Measurements from ENCODE around the gene DCT. TPM values are rescaled to one million over a fixed set of nuclear protein-coding genes. Genes with fewer than 3 reads are reported as not detected.

The DCT gene
- total RNA-seq, 1 experiment from 2014 or later, result 0.12 TPM

DNA sequence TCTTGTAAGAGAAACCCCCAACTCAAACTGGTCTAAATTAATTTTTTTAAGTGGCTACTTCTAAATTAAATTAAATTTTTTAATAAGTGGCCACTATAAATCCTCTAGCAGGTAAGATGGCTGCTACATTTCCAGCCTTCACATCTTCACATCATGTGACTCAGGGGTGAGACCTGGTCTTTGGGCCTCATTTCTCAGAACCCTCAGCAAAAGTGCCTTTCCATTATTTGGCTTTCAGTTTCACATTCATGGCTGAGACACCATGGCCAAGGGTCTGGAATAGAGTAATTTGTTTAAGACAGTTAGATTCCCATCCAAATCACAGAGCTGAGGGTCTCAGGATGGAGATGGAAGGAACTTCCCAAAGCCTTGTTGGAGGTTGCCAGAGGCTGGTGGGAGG, 47.5 kb downstream of the DCT start (continued):
- TF ChIP-seq, protein P1, sequence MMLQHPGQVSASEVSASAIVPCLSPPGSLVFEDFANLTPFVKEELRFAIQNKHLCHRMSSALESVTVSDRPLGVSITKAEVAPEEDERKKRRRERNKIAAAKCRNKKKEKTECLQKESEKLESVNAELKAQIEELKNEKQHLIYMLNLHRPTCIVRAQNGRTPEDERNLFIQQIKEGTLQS (IDR thresholded peaks at IDR 0.05), result no peak
- TF ChIP-seq JUND (IDR thresholded peaks at IDR 0.05) (no peak), CEBPB (IDR thresholded peaks at IDR 0.05; ENCODE audit: low read depth) (no peak), SP1 (IDR thresholded peaks at IDR 0.05; ENCODE audit: low read depth) (no peak), EGR1 (IDR thresholded peaks at IDR 0.05; ENCODE audit: low read depth) (no peak), ELF1 (IDR thresholded peaks at IDR 0.05; ENCODE audit: borderline replicate concordance, low read depth) (no peak)

DNA sequence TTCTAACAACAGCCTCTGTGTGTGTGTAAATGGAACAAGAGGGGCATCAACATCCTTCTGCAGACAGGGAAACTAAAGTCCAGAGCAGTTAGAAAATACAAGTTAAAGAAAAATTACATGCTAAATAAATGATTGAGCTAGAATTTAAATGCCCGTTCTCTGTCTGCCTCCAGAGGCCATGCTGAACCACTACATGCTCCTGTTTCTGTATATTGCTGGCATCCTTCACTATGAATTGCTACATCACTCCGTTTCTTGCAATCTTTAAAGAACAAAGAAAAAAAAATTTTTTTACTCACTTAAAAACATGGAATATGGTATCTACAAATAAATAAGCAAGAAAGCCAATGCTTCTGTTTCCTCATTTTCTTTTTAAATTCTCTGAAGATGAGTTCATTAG, 47.9 kb downstream of the DCT start:
- Histone ChIP-seq H3K36me3 (ENCODE audit: control insufficient read depth in 1 of 2, insufficient read depth in 2 of 2, low read length in 2 of 2) (no peaks in the 10 kb centered on the region), H3K27ac (ENCODE audit: low read depth, low read length) (no peak overlapping the region), H3K9me3 (ENCODE audit: control insufficient read depth in 1 of 2, insufficient read depth in 1 of 2, low read depth in 1 of 2, low read length in 2 of 2) (no peaks in the 10 kb centered on the region), H3K9me2 (ENCODE audit: insufficient read depth) (no peaks in the 10 kb centered on the region), H3K4me2 (ENCODE audit: low read length) (no peak overlapping the region), H4K20me1 (ENCODE audit: insufficient read depth) (no peaks in the 10 kb centered on the region), H3K4me3 (replicated peaks in 1 of 2; ENCODE audit: low read depth in 1 of 2, low read length in 2 of 2) (no peak overlapping the region), H2AFZ (ENCODE audit: low read depth, low read length, poor library complexity, severe bottlenecking) (no peak overlapping the region), H3K9ac (ENCODE audit: low read length) (no peak overlapping the region), H3K79me2 (ENCODE audit: insufficient read depth, low read length) (no peaks in the 10 kb centered on the region), H3K4me1 (ENCODE audit: control insufficient read depth in 1 of 2, insufficient read depth in 2 of 2, low read length in 2 of 2) (no peaks in the 10 kb centered on the region), H3K27me3 (ENCODE audit: insufficient read depth, low read length) (no peaks in the 10 kb centered on the region)
- DNase-seq (ENCODE audit: low read depth, low spot score) (no peak), ATAC-seq (no peak)
- RAD21 ChIA-PET (ENCODE audit: low non-redundant PET in 1 of 2, low total read pairs in 2 of 2, uncharacterized antibody in 2 of 2, unreplicated experiment in 2 of 2), result interaction anchor here in 1 of 2 experiments (0.6 kb wide), 1 partner anchor 281 kb away, joined by 3 read pairs; no protein-coding TSS in a partner anchor
- POLR2A ChIA-PET, result no interaction called here
- TF ChIP-seq, protein P2, sequence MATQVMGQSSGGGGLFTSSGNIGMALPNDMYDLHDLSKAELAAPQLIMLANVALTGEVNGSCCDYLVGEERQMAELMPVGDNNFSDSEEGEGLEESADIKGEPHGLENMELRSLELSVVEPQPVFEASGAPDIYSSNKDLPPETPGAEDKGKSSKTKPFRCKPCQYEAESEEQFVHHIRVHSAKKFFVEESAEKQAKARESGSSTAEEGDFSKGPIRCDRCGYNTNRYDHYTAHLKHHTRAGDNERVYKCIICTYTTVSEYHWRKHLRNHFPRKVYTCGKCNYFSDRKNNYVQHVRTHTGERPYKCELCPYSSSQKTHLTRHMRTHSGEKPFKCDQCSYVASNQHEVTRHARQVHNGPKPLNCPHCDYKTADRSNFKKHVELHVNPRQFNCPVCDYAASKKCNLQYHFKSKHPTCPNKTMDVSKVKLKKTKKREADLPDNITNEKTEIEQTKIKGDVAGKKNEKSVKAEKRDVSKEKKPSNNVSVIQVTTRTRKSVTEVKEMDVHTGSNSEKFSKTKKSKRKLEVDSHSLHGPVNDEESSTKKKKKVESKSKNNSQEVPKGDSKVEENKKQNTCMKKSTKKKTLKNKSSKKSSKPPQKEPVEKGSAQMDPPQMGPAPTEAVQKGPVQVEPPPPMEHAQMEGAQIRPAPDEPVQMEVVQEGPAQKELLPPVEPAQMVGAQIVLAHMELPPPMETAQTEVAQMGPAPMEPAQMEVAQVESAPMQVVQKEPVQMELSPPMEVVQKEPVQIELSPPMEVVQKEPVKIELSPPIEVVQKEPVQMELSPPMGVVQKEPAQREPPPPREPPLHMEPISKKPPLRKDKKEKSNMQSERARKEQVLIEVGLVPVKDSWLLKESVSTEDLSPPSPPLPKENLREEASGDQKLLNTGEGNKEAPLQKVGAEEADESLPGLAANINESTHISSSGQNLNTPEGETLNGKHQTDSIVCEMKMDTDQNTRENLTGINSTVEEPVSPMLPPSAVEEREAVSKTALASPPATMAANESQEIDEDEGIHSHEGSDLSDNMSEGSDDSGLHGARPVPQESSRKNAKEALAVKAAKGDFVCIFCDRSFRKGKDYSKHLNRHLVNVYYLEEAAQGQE (IDR thresholded peaks at IDR 0.05; ENCODE audit: low read depth), result no peak
- no peak for TF ChIP-seq SRF (IDR thresholded peaks at IDR 0.05; ENCODE audit: low read depth)
- TF ChIP-seq FOSL1 (IDR thresholded peaks at IDR 0.05; ENCODE audit: low read depth), result no peak
- TF ChIP-seq EGR1 (IDR thresholded peaks at IDR 0.05; ENCODE audit: low read depth), result no peak
- TF ChIP-seq ELF1 (IDR thresholded peaks at IDR 0.05; ENCODE audit: borderline replicate concordance, low read depth), result no peak
- TF ChIP-seq SIN3A (IDR thresholded peaks at IDR 0.05; ENCODE audit: low read depth), result no peak
- TF ChIP-seq EZH2phosphoT487 (IDR thresholded peaks at IDR 0.05; ENCODE audit: borderline replicate concordance), result no peak
- TF ChIP-seq, protein P3, sequence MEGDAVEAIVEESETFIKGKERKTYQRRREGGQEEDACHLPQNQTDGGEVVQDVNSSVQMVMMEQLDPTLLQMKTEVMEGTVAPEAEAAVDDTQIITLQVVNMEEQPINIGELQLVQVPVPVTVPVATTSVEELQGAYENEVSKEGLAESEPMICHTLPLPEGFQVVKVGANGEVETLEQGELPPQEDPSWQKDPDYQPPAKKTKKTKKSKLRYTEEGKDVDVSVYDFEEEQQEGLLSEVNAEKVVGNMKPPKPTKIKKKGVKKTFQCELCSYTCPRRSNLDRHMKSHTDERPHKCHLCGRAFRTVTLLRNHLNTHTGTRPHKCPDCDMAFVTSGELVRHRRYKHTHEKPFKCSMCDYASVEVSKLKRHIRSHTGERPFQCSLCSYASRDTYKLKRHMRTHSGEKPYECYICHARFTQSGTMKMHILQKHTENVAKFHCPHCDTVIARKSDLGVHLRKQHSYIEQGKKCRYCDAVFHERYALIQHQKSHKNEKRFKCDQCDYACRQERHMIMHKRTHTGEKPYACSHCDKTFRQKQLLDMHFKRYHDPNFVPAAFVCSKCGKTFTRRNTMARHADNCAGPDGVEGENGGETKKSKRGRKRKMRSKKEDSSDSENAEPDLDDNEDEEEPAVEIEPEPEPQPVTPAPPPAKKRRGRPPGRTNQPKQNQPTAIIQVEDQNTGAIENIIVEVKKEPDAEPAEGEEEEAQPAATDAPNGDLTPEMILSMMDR (IDR thresholded peaks at IDR 0.05 in 2 of 3, conservative IDR thresholded peaks at IDR 0.05 in 1 of 3; ENCODE audit: borderline replicate concordance in 1 of 3, insufficient read depth in 1 of 3, low read depth in 2 of 3, low read length in 2 of 3), result no peak
- no peak for TF ChIP-seq POLR2AphosphoS5 (IDR thresholded peaks at IDR 0.05; ENCODE audit: low read depth, low read length)
- no peak for TF ChIP-seq EZH2 (IDR thresholded peaks at IDR 0.05)
- TF ChIP-seq, protein P4, sequence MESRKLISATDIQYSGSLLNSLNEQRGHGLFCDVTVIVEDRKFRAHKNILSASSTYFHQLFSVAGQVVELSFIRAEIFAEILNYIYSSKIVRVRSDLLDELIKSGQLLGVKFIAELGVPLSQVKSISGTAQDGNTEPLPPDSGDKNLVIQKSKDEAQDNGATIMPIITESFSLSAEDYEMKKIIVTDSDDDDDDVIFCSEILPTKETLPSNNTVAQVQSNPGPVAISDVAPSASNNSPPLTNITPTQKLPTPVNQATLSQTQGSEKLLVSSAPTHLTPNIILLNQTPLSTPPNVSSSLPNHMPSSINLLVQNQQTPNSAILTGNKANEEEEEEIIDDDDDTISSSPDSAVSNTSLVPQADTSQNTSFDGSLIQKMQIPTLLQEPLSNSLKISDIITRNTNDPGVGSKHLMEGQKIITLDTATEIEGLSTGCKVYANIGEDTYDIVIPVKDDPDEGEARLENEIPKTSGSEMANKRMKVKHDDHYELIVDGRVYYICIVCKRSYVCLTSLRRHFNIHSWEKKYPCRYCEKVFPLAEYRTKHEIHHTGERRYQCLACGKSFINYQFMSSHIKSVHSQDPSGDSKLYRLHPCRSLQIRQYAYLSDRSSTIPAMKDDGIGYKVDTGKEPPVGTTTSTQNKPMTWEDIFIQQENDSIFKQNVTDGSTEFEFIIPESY (IDR thresholded peaks at IDR 0.05; ENCODE audit: extremely low read depth, insufficient replicate concordance, low read length), result no peak
- no peak for TF ChIP-seq ZFX (IDR thresholded peaks at IDR 0.05)
- TF ChIP-seq RAD21 (IDR thresholded peaks at IDR 0.05; ENCODE audit: low read depth), result no peak
- no peak for TF ChIP-seq POLR2A (IDR thresholded peaks at IDR 0.05; ENCODE audit: borderline replicate concordance, extremely low read depth, insufficient read depth, insufficient read length)
- TF ChIP-seq, protein P1 (IDR thresholded peaks at IDR 0.05), result no peak
- TF ChIP-seq SP1 (IDR thresholded peaks at IDR 0.05; ENCODE audit: low read depth), result no peak
- TF ChIP-seq, protein P5, sequence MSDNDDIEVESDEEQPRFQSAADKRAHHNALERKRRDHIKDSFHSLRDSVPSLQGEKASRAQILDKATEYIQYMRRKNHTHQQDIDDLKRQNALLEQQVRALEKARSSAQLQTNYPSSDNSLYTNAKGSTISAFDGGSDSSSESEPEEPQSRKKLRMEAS (IDR thresholded peaks at IDR 0.05), result no peak
- intact Hi-C loops (cut with micrococcal nuclease), result loop anchor here (10.0 kb wide), 2 partner anchors 723 to 973 kb away; no protein-coding TSS in a partner anchor
- BruUV-seq (replicated peaks), result no TSS peak
- CTCF ChIA-PET, result interaction anchor here (0.7 to 7.7 kb wide), 2 partner anchors 15 to 186 kb away, joined by 3 to 110 read pairs; no protein-coding TSS in a partner anchor

Measured in HCT116 (cell line).